A204.1 (cell line): ENCODE data around the gene CCNH.
A peak's percentile ranks its signal among the peaks of the same experiment; 100 is the strongest.

Experiments
- FAIRE-seq: peaks from 2 replicates; lab custom pipeline; 2012; peaks lifted over from hg19 to GRCh38; lab: Jason Lieb, UNC

Gene CCNH

GRCh38 chr5:87403409-87403808, 9.3 kb downstream of the CCNH start:
- FAIRE-seq: no peak

GRCh38 chr5:87401626-87402025, 11.1 kb downstream of the CCNH start:
- no peak for FAIRE-seq

DNA sequence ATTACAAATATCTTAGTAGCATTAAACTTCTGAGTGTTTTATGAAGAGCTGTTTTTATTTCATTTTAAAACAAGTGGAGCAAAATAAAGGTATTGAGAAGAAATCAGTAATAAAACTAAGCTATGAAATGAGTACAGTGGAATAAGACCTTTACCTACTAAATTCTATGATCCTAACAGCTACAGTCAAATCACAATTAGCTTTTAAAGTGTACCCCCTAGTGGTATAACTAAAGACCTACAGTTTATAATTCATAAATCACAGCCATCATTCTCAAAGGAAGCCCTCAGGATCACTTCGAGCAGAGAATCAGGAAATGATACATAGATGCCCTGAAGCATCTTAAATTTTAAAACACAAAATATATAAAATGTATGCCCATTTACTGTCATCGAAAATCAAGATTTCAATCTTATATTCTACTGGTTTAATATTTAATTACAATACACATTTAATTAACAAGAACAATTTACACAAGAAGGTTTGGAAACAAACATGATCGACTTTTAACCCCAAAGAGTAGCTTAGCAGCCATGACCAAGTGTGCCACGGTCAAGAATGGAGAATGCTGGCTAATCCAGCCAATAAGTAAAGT, 12.3 kb downstream of the CCNH start:
- peak; percentile 94 for FAIRE-seq

GRCh38 chr5:87399720-87400119, 13.0 kb downstream of the CCNH start:
- no peak for FAIRE-seq

- FAIRE-seq: no peak
These were observed 13.6 kb downstream of the CCNH start for GRCh38 chr5:87398981-87399614.

- no peak for FAIRE-seq
These were observed 18.1 kb downstream of the CCNH start for GRCh38 chr5:87394411-87395165.

GRCh38 chr5:87393331-87393730, 19.4 kb downstream of the CCNH start:
- FAIRE-seq: no peak

DNA sequence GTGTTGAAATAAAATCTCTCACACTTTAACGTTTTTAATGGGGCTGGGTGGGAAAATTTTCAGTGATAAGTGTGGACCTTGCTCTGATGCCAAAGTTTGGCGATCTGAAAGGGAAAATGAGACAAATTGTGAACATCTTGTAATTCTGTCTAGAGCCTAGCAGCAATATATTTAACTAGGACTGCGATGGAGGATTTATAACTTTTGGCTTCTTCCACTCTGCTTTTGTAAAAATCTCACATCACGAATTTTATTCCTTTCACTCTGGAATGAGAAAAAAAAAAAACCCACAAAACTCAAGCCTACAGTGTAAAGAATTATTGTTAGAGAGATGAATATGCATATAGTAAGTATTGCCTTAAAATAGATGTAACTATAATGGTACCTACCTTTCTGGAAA, 19.9 kb downstream of the CCNH start:
- FAIRE-seq: no peak

DNA sequence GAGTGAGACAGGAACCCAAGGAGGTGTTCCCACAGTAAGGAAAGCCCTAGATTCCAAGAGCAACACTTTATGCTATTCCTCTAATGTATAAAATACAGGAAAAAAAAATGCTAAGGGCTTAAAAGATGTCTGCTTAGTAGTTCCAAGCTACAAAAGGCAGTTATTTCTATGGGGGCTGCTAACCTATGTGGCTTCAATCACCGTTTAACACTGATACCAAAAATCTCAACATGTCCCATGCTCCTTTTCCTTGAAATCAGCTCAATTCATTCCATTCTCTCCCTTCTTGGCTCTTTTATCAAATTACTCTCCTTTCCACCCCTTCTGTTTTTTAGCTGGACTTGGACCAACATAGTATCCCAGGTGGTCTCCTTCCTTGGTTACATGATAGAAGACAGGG, 20.6 kb downstream of the CCNH start:
- FAIRE-seq: no peak

DNA sequence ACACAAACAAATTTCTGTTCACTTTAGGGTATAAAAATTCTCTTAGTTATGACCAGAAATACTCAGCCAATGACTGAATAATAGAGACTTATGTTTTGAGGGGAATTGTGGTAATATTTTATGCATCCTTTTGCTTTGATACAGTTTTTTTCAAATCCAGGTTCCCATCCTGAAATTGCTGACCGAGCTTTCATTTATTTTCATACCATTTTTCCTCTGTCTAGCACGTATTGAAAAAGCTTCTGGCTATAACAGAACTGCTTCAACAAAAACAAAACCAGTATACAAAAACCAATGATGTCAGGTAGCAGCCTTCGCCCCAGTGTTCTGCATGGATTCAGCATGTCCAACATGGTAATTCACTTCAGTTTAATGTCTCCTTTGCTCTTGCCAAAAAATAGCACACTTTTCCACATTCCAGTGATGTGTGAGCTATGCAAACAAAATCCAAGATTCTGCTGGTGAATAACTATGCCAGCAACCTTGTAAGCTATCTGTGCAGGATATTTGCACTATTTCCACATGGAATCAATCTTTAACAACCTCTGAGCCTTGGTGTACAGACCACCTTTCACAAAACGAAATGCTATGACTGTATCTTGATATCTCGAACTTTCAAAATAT, 22.0 kb downstream of the CCNH start:
- FAIRE-seq: no peak

DNA sequence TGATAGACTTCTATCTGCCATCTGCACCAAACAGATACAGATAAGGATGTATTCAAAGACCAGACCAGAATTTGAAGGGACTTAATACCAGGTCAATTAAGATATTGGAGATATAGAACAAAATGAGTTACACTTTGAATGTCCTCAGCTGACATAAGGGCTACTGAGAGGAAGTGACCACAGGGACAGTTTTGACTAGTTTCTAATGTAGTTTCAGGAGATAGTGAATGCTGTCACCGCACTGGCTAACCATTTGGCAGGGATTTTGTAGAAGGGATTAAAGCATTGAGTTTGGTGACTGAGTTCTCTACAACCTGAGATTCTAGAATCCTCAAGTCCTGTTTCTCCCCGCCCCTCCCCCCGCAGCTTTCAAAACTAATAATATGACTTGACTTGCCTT, 22.7 kb downstream of the CCNH start:
- no peak for FAIRE-seq

DNA sequence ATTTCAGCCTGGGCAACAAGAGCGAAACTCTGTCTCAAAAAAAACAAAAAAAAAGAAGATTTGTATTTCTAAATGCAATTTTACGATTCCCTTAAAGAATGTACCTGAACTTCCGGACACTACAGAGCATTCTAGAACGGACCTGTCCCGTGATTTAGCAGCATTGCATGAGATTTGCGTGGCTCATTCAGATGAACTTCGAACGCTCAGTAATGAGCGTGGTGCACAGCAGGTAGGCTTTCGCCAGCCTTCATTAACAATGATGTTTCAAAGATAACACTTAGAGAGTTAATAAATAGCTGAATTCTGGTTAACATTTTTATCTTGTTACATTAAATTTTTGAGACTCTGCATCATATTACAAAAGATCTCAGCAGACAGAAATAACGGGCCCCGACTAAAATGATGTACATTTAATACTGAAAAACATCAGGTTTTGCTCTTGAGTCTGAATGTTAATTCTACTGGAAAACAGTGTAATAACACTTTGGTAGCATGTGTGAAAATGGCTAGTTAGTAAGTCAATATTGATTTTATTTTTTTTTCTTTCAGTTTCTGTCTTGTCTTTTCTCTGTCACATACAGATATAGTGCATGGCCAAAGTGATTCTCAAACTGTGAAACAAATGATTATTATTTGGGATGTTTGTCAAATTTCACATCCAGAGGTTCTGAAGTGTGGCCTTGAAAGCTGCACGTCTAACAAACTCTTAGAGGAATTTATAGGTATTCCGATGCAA, 23.3 kb downstream of the CCNH start:
- FAIRE-seq: no peak

- no peak for FAIRE-seq
These were observed 24.6 kb downstream of the CCNH start for GRCh38 chr5:87388129-87388528.

- FAIRE-seq: no peak
These were observed 26.9 kb downstream of the CCNH start for GRCh38 chr5:87385802-87386201.

GRCh38 chr5:87383216-87383615, 29.5 kb downstream of the CCNH start:
- FAIRE-seq: no peak

GRCh38 chr5:87382224-87382623, 30.5 kb downstream of the CCNH start:
- FAIRE-seq: no peak

DNA sequence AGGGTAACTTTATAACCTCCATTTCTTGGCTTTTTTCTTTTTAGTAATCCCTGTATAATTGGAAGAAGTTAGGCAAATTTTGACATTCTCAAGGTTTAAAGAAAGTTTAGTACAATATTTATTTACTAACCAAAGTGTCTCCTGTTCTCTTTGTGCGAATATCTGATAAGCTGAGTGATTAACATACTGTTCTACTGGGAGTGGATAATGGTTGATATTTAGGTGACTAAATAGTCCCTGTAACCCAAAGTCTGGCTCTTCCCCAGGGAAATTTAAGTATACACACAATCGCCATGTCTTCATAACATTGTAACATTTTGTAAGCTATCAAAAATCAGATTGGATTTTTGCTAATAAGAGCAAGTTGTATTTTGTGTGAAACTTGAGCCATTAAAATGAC, 40.0 kb downstream of the CCNH start:
- FAIRE-seq: no peak

DNA sequence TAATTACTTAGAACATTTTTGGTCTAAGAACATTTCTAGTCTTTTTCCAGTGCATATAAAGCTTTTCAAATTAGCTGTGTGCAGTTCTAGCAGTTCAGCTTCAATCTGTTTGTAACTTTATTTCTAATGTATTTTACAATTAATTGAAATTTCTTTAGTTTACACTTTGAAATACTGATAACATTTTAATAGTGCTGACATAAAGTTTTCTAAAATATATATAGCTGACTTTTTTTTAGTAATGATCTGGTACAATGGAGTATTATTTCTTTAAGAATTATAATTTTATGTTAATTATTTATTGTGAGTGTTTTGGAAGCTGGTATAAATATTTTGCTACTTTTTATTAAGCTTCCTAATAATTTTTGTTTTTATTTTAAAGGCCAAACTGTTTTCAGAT, 43.3 kb downstream of the CCNH start:
- peak; percentile 23 for FAIRE-seq

GRCh38 chr5:87368601-87369000, 44.1 kb downstream of the CCNH start:
- FAIRE-seq: no peak

GRCh38 chr5:87367243-87367642, 45.5 kb downstream of the CCNH start:
- no peak for FAIRE-seq

- no peak for FAIRE-seq
These were observed 51.1 kb downstream of the CCNH start for GRCh38 chr5:87361536-87362213.

DNA sequence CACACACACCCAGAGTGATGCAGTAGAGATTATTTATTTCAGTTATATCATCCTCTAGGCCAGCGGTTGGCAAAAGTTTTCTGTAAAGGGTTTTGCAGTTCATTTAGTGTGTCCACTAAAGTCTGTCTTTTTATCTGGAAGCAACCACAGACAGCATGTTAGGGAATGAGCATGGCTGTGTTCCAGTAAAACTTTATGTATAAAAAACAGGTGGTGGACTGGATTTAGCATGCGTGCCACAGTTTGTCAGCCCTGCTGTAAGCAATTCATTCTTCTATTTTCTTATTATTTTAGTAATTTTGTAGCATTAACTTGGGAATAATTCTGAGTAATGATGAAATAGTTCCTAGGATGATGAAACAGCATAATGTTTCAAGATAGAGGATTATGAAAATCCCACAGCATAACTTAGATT, 51.7 kb downstream of the CCNH start:
- FAIRE-seq: no peak
